M059J (cell line): ENCODE data around the gene SLC39A11. TPM values are rescaled to one million over a fixed set of nuclear protein-coding genes. Genes with fewer than 3 reads are reported as not detected.
A peak's percentile ranks its signal among the peaks of the same experiment; 100 is the strongest.

Source experiments
- DNase-seq: peaks from one replicate; pipeline ENCODE4 v3.0.0-alpha.2; 2012; ENCODE audit warnings: low read depth
- total RNA-seq: library from RNA; depleted of rRNA; stranded (reverse); fragments of >200 nt; shearing (Covaris generic); gene quantifications from 2 replicates; pipeline ENCODE4 v1.2.3, GENCODE V29; 2014

SLC39A11 gene
- total RNA-seq, 1 experiment from 2014 or later, result 22.2 TPM

DNA sequence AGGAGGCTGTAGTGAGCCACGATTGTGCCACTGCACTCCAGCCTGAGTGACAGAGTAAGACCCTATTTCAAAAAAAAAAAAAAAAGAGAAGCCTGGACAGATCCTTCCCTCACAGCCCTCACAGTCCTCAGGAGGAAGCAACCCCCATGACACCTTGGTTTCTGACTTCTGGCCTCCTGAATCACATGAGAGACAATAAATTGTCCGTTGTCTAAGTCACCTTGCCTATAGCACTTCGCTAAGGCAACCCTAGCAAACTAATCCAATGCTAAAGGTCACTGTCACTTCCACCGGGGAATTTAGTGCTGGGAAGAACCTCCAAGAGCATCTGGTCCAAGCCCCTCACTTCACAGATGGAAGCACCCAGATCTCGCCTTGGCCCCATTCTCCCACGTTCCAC, 18.9 kb upstream of the SLC39A11 start:
- no peak for DNase-seq

DNA sequence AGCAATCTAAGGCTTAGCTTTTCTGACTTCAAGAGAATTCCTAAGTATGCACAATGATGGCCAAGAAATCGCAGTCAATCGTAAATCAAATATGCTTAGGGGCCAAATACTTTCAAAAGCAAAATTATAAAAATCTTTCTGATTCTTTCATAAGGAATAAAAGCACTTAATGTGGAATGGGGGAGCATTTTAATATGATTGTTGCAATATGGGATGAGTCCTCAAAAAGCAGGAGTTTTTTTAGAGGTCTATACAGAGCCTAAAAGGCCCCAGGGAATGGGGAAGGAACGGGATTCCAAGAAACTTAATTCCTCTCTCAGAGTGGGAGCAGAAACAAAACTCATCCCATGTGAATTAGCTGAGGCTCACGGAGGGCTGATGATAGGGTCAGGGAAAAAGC, 14.7 kb upstream of the SLC39A11 start:
- DNase-seq, result no peak

DNA sequence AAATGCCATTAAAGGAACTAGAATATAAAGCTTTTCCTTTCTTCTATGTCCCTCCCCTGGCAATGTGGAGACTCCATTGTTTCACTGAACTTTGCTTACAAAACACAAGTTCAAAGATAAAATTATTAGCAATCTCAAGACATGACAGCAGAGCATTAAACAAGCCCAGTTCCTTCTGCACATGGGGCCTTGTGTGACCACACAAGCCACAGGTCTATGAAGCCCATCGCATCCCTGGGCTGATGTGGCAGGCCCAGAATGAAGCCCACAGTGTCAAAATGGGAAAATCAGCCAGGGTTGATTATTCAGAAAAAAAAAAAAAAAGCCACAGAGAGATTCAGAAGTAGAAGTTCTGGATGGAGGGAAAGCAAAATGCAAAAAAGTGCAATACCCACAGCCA, 12.9 kb upstream of the SLC39A11 start:
- DNase-seq, result no peak

DNA sequence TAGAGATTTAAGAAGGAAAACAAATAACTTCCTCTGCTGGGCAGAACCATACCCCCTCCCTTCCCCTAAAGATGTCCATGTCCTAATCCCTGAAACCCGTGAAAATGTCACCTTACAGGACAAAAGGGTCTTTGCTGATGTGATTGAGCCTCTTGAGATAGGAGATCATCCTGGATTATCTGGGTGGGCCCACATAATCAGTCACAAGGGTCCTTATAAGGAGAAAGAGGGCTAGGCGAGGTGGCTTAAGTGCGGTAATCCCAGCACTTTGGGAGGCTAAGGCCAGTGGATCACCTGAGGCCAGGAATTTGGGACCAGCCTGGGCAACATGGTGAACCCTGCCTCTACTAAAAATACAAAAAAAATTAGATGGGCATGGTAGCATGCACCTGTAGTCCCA, 12.0 kb upstream of the SLC39A11 start:
- DNase-seq, result no peak

DNA sequence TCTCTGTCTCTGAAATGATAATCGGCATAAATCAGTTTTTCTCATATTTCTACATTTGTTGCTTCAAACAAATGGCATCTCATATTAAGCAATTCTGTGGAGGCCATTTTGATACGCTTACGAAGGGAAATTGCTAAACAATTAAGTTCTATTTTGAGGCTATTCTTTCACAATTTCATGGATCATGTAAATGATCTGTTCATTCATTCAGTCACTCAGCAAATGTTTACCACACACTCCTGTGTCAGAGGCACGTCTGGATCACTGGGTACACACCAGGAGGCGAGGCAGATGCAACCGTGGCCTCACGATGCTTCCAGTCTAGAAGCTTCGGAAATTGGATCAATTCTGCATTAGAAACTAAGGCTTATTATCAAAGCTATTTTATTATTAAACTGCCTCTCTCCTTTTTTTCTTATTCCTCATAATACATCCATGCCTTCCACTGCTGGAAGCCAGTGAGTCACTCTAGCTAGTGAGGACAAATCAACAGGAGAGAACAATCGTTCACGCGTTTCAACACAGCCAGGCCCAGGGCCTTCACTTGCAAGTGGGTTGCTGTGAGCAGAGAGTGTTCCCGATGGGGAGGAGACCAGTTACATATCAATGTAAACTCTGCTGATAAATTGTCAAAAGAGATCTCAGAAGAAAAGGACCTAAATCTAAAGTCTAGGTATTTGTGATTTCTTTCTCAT, 11.3 kb upstream of the SLC39A11 start:
- no peak for DNase-seq

DNA sequence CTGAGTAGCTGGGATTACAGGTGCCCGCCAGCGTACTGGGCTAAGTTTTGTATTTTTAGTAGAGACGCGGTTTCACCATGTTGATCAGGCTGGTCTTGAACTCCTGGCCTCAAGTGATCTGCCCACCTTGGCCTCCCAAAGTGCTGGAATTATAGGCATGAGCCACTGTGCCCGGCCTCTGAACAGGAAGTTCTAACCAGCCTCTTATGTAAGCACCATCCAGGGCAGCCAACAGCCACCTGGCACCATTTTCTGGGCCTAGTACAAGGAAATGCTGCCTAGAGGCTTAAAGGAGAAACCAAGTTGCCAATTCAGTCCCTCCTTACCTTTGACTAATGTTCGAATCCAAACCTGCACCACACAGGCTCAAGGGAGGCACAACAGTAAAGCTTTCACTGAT, 8.5 kb upstream of the SLC39A11 start:
- no peak for DNase-seq

DNA sequence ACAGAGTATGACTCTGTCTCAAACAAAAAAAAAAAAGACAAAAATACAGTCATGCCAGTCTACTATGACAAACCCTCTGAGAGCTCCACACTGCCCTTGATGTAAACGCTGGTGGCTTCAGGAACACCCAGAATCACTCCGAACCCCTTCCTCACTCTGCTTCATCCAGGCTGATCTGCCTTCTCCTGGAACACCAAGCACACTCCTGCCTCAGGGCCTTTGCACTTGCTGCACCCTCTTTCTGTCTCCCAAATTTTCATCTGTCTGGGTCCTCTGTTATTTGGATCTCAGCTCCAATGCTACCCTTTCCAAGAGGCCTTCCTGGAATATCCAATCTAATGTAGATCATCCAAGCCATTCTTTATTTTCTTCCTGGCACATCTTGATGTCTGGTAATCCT, 7.9 kb upstream of the SLC39A11 start:
- no peak for DNase-seq

DNA sequence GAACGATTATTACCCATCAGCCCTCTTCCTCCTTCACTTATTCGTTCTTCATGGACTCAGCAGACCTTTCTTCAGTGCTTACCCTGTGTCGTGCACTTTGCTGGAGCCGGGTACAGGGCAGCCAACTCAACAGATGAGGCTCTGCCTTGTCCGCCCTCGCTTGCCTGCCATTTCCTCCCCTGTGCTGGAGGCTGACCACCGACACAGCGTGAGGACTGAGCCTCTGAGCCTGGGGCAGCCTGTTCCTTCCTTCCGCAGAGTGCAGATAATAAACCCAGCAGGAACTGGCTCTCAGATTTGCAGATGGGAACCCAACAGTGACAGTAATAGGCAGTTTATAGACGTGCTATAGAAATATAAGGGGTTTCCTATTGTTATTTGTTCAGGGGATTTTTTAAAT, 7.0 kb upstream of the SLC39A11 start:
- DNase-seq, result no peak

DNA sequence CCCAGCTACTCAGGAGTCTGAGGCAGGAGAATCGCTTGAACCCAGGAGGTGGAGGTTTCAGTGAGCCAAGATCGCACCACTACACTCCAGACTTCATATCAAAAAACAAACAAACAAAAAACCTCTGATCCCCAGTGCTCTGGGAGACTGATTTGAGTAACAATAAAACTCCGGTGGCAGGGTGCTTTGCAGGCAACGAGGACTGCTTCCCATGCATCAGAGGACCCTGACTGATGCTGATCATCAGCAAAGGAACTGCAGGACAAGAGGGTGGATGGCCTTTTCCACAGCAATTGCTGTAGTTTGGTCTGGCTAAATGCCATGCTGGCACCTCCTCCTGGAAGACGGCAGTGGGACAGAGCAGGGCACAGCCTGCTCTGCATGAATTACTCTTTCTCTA, 6.4 kb upstream of the SLC39A11 start:
- no peak for DNase-seq

DNA sequence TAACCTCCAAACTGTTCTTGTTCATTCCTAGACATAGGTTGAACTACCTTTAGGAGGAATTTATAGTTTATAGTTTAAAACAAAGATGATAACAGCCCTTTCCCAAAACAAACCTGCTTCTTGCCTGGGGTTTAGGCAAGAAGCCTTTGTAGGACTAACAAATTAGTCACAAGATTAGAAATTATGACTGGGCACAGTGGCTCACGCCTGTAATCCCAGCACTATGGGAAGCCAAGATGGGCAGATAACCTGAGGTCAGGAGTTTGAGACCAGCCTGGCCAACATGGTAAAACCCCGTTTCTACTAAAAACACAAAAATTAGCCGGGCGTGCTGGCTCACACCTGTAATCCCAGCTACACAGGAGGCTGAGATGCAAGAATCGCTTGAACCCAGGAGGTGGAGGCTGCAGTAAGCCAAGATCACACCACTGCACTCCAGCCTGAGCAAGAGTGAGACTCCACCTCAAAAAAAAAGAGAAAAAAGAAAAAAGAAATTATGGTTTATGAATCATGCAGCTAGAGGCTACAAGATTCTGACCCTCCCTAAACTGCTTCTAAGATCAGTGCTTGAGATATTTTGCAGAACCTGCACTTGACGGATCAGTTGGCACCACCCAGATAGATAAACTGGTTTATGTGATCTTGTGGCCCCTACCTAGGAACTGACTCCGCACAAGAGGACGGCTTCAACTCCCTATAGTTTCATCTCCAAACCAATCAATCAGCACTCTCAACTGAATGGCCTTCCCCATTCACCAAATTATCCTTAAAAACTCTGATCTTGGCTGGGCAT, 5.7 kb upstream of the SLC39A11 start:
- DNase-seq, result peak; percentile 53

DNA sequence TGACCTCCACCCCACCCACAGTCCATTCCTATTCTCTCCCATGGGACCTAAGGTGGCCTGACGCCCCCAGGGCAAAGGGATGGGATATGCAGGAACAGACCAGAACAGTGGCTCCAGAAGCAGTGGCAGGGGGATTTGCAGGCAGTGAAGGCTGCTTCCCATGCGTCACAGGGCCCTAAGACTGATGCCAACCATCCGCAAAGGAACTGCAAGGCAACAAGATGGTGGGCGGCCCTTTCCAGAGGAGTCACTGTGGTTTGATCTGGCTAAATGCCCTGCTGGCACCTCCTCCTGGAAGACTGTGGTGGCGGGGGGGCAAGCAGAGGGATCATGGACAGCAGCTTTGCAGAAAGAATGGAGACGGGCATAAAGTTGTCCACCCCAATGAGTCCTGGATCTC, 4.4 kb upstream of the SLC39A11 start:
- DNase-seq, result peak; percentile 87

DNA sequence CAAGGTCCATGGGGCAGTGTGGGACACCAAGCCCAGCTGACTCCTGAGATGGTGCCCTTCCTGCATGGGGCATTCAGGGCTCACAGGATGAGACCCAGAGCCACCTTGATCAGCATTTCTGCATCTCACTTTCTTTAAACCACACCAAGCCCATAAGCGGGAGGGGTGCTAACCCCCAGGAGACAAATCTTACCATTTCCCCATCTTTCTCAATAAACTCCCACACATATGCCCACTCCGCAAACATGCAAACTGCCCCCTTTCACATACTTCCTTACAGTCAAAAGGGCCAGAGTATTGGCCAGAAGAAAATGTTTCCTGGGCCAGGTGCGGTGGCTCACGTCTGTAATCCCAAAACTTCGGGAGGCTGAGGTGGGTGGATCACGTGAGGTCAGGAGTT, 3.7 kb upstream of the SLC39A11 start:
- no peak for DNase-seq

DNA sequence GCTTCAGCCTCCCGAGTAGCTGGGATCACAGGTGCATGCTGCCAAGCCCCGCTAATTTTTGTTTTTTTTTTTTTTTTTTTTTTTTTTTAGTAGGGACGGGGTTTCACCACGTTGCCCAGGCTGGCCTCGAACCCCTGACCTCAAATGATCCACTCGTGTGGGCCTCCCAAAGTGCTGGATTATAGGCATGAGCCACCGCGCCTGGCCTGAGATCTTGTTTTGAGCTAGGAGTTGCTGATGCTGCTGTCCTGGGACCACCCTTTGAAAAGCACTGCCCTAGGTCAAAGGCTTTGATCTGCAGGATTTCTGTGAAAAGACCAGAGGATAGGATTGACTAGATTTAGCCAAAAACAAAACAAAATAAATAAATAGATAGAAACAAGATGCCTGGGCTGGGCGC, 798 bp upstream of the SLC39A11 start:
- DNase-seq, result no peak

DNA sequence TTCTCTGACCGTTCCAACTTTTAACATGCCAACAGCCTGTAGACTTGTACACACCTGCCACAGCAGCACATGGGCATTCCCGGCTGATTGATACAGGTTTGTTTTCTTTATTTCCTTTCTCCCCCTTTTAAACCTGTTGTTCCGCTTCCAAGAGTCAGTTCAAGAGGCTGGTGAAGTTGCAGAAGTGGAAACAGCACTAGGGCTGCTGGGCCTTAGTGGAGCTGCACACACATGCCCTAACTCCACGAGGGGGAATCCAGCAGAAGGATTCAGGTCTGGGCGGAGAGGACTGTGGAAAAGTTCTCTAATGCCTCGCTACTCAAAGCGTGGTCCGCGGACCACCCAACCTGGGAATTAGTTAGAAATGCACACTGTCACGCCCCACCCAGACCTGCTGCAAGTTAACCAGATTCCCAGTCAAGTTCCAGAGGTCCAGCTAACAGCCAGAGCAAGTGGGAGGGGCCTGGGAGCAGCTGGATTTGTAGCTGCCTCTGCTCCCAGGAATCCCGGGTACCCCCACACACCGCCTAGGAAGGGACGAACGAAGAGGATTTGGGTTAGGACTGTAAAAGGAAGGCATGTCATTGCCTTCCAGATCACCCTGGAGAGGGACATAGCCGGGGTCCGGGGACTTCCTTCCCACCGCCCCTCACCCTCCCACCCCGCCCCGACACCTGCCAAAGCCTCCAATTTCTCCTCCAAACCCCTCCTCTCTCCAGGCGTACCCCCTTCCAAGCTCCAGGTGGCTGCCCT, 542 bp downstream of the SLC39A11 start:
- DNase-seq, result peak; percentile 36

DNA sequence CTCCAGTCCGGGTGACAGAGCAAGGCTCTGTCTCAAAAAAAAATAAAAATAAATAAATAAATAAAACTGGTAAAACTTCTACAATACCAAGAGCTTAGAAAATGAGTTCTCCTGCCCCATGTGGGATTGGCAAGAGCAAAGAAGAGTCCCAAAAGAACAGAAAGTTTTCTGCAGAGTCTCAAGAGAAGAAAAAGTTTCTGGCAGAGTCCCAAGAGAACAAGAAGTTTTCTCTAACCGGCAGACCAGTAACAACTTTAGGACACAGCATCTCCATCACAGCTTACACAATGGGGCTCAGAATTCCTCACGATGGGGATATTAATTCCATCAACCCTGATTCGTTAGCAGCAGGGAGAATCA, 1.1 kb downstream of the SLC39A11 start:
- DNase-seq, result no peak

DNA sequence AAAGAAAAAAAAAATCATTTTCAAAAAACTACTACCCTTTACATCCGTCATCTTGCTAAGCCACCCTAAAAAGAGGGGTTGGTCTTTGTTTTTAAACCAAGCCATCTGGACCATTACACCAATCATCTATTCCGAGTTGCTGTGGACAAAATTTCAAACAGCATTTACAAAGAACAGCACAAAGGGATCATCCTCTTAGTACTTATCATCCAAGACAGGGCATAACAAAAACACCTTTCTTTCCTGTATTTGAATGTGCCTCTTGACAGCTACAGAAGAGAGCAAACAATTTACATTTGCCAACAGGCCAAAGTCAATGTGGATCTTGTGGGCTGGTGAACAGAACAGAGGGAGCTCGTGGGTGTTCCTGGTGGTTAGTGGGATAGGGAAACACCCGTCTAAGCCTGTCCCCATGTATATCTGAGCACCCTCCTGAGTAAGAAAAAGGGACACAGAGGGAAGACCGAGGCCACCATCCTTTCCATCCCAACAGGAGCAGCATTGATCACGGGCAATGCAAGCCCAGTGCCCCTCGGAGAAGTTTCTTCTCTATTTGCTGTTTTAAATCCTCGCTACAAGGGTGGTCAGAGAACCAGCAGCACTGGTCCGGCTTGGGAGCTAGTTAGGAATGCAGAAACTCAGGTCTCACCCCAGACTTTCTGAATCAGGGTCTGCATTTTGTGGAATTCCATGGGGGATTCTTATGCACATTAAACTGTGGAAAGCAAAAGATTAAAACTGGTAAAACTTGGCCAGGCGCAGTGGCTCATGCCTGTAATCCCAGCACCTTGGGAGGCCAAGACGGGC, 1.9 kb downstream of the SLC39A11 start:
- no peak for DNase-seq

DNA sequence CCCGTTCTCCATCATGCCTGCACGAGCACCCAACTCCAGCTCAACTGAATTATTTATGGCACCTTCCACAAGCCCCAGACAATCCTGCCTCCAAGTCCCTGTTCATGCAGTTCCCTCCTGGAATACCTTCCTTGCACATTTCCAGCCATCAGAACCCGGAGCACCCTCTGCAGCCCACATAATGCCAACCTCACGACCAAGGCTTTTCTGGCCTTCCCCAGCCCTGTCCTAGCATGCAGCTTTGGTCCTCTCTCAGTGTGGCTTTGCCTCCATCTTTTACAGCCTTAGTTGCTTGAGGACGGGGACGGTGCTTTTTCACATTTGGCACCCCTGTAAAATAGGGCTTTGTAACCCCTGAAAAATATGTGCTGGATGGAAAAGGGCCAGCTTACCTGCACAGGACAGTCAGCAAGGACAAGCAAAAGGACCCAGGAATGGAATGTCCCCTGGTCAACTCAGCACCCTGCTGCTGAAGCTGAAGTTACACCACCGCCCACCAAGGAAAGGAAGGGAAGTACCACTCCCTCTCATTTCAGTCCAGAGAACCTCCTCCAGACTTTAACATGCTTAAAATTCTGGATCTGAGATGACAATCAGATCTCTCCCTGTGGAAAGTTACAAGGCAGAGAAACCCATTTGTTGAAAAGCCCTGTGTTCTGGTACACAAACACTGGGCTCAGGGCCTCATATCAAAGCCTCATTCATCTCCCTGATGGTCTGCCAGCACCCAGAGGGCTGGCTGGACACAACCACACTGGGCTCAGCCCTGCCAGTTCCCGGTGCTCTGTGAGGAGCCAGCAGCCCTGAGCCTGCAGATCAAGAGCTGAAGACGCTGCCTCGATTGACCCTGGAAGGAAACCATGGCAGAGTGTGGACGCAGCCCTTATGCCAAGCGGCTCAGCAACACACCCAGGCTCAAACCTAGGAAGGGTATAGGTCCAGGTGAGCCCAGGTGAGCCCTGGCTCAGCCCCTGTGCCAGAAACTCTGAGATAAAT, 2.9 kb downstream of the SLC39A11 start:
- no peak for DNase-seq

DNA sequence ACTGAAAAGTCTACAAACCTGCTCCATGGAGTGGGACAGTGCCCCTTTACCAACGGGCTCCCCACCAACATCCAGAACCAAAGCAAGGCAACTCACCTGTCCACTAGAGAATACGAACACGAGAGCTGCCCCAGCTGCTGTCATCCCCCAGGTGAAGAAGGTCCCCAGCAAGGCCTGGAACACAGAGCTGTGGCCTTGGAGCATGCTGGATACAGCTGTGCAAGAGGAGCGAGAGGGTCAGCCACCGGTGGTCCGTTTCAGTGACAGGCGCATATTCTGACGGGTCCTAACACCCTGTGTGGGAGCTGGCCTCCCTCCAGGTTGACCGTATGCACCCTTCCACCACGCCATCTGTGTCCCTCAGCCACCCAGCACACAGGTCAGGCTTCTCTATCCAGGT, 3.9 kb downstream of the SLC39A11 start:
- no peak for DNase-seq

DNA sequence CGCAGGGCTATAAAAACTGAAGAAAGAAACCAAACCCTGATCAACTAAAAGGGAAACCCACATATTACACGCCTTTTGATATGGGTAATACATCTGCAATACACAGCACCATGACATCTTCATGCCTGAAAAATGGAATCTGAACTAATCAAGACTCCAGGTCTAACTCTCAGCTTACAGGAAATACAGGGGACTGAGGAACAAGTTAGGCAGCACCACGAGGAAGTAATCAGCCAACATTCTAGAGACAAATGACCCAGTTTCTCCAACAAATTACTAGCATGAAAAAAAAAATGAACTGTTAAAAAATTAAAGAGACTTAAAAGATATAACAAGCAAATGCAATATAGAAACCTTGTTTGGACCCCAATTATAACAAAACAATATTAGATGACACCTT, 9.1 kb downstream of the SLC39A11 start:
- DNase-seq, result no peak

DNA sequence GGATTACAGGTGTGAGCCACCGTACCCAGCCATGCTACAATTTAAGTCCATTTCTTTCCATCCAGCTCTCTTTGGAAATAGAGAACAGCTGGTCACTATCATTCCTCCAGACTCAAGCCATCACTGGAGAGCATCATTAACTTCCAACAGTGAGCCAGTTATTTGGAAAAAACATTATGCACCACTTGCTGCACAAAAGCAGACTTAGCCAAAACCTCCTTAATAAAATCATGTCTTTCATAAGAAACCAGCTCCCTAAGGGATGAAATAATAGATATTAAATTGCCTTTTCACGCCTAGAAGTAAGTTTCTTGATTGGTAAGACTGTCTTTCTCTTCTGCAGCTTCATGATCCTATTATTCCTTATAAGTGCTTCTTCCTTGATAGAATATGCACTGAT, 17.9 kb downstream of the SLC39A11 start:
- DNase-seq, result no peak
